HepG2 (cell line): ENCODE results near the gene EEIG1. TPM values are rescaled to one million over a fixed set of nuclear protein-coding genes. Genes with fewer than 3 reads are reported as not detected.

Experiments
- ARID5B ChIP-seq: IDR thresholded peaks from 2 replicates; pipeline ENCODE4 v1.4.0; 2020; ENCODE audit warnings: mild to moderate bottlenecking, missing genetic modification reagents
- ATF4 ChIP-seq, 2 experiments: fragments of 450-650 bp in 1 of 2; sonication (generic) in 1 of 2; formaldehyde crosslinking; IDR thresholded peaks; 2 replicates each; pipeline versions ENCODE4 v1.5.0 to v1.8.0; 2020 to 2022; ENCODE audit warnings: mild to moderate bottlenecking in 1 of 2, missing genetic modification reagents in 1 of 2
- HBP1 ChIP-seq: IDR thresholded peaks from 2 replicates; pipeline ENCODE4 v1.6.1; 2016; ENCODE audit warnings: low read depth, control low read depth
- KDM4B ChIP-seq: sonication (generic); formaldehyde crosslinking; IDR thresholded peaks from 2 replicates; pipeline ENCODE4 v1.4.0; 2020; ENCODE audit warnings: missing genetic modification reagents
- MED8 ChIP-seq: sonication (generic); formaldehyde crosslinking; IDR thresholded peaks from 2 replicates; pipeline ENCODE4 v1.8.1; 2023; ENCODE audit warnings: mild to moderate bottlenecking, missing genetic modification reagents; ENCODE audit not compliant: insufficient replicate concordance
- PRDM15 ChIP-seq: sonication (generic); formaldehyde crosslinking; IDR thresholded peaks from 2 replicates; pipeline ENCODE4 v1.4.0; 2020; ENCODE audit warnings: missing genetic modification reagents
- RARA ChIP-seq: IDR thresholded peaks from 2 replicates; pipeline ENCODE4 v1.6.1; 2016; ENCODE audit warnings: missing genetic modification reagents, missing compliant biosample characterization
- RORA ChIP-seq: sonication (generic); formaldehyde crosslinking; IDR thresholded peaks from 2 replicates; pipeline ENCODE4 v1.5.0; 2020; ENCODE audit warnings: mild to moderate bottlenecking, missing genetic modification reagents, moderate library complexity
- SOX6 ChIP-seq, 2 experiments: fragments of 450-650 bp in 1 of 2; sonication (generic) in 1 of 2; formaldehyde crosslinking in 1 of 2; IDR thresholded peaks; 2 replicates each; pipeline versions ENCODE4 v1.4.0 to v1.6.1; 2017 to 2020; ENCODE audit warnings: antibody characterized with exemption in 1 of 2, mild to moderate bottlenecking in 1 of 2, missing genetic modification reagents in 1 of 2
- THAP8 ChIP-seq: sonication (generic); formaldehyde crosslinking; IDR thresholded peaks from 2 replicates; pipeline ENCODE4 v1.5.1; 2020; ENCODE audit warnings: missing genetic modification reagents, mild to moderate bottlenecking, borderline replicate concordance
- ZFP41 ChIP-seq: sonication (generic); formaldehyde crosslinking; IDR thresholded peaks from 2 replicates; pipeline ENCODE4 v1.4.0; 2020; ENCODE audit warnings: mild to moderate bottlenecking, missing genetic modification reagents, borderline replicate concordance
- ZFY ChIP-seq: sonication (generic); formaldehyde crosslinking; IDR thresholded peaks from 2 replicates; pipeline ENCODE4 v1.4.0; 2020; ENCODE audit warnings: missing genetic modification reagents
- ZMYM3 ChIP-seq: sonication (generic); formaldehyde crosslinking; IDR thresholded peaks from 2 replicates; pipeline ENCODE4 v1.5.1; 2020; ENCODE audit warnings: mild to moderate bottlenecking, missing genetic modification reagents
- ZNF224 ChIP-seq: sonication (generic); formaldehyde crosslinking; IDR thresholded peaks from 2 replicates; pipeline ENCODE4 v1.5.0; 2020; ENCODE audit warnings: mild to moderate bottlenecking, missing genetic modification reagents
- ZNF292 ChIP-seq: sonication (generic); formaldehyde crosslinking; IDR thresholded peaks from 2 replicates; pipeline ENCODE4 v1.8.1; 2022; ENCODE audit warnings: mild to moderate bottlenecking, low read depth, missing genetic modification reagents, borderline replicate concordance
- ZNF383 ChIP-seq: sonication (generic); formaldehyde crosslinking; IDR thresholded peaks from 2 replicates; pipeline ENCODE4 v1.4.0; 2020; ENCODE audit warnings: missing genetic modification reagents, mild to moderate bottlenecking, borderline replicate concordance
- ZZZ3 ChIP-seq: sonication (generic); formaldehyde crosslinking; IDR thresholded peaks from 2 replicates; pipeline ENCODE4 v1.4.0; 2020; ENCODE audit warnings: missing genetic modification reagents, mild to moderate bottlenecking, borderline replicate concordance
- polyA plus RNA-seq, 8 experiments: library from polyadenylated mRNA; depleted of rRNA in 3 of 8; stranded (reverse) in 7 of 8; unstranded in 1 of 8; fragments of >200 nt; fragmentation: Illumina TruSeq in 4 of 8; extraction: Trizol in 4 of 8; gene quantifications; 2 replicates each; pipeline versions ENCODE4 v1.2.1 to v1.2.3, GENCODE V29; 2011 to 2016; ENCODE audit warnings: low read depth in 4 of 8, missing spikeins in 1 of 8, mixed read lengths in 1 of 8; ENCODE audit not compliant: insufficient read depth in 1 of 8
- total RNA-seq, 5 experiments: library from RNA; depleted of rRNA; stranded (reverse); fragments of >200 nt; fragmentation: Illumina TruSeq; extraction: Trizol; gene quantifications; 2 replicates each; pipeline ENCODE4 v1.2.3, GENCODE V29; 2016; ENCODE audit warnings: low read depth in 1 of 5

Gene EEIG1
- total and polyA plus RNA-seq, 2 of the 13 experiments (the other 11 are each of a cell fraction or from before 2014, with no cell fraction given), result 16.6 to 25.2 TPM

- TF ChIP-seq SOX6 (IDR thresholded peaks at IDR 0.05) (no peak), SOX6 (CRISPR knock-in tag; IDR thresholded peaks at IDR 0.05) (peak; percentile 74), ZNF224 (no peak), ATF4 (CRISPR knock-in tag; IDR thresholded peaks at IDR 0.05) (peak in 1 of 2 experiments; percentile 39; a peak in 1 of 4 replicates), ZMYM3 (CRISPR knock-in tag) (peak; percentile 37; the same call in 1 of the 2 replicates), HBP1 (CRISPR knock-in tag) (0 out of 2 replicates have a peak, but pooled peaks have one; percentile 21), ZNF383 (CRISPR knock-in tag) (no peak), ARID5B (CRISPR knock-in tag) (peak; percentile 76; the same call in 1 of the 2 replicates), ZFY (peak; percentile 25; the same call in 1 of the 2 replicates), ZNF292 (CRISPR knock-in tag) (peak; percentile 33; the same call in 1 of the 2 replicates), ZZZ3 (CRISPR knock-in tag) (no peak), THAP8 (CRISPR knock-in tag) (no peak), KDM4B (no peak), ZFP41 (CRISPR knock-in tag) (no peak), RARA (peak; percentile 72), MED8 (CRISPR knock-in tag) (no peak), RORA (CRISPR knock-in tag) (no peak), PRDM15 (CRISPR knock-in tag) (peak; percentile 31; the same call in 1 of the 2 replicates)
Observed at GRCh38 chr9:127955294-127956015, 25.3 kb downstream of the EEIG1 start (continued).
